ENCODE measurements around the gene FFAR4.

- TF ChIP-seq REST (IDR thresholded peaks at IDR 0.05; ENCODE audit: unreplicated experiment) (no peak), CREB1 (CRISPR knock-in tag; IDR thresholded peaks at IDR 0.05; ENCODE audit: low read depth) (no peak), CTCF (conservative IDR thresholded peaks at IDR 0.05; ENCODE audit: low read depth in 2 of 2) (no peak), POLR2AphosphoS5 (IDR thresholded peaks at IDR 0.05; ENCODE audit: low read depth) (no peak), ZNF114 (CRISPR knock-in tag; IDR thresholded peaks at IDR 0.05) (no peak)
Observed at GRCh38 chr10:93572606-93573005, 6.1 kb downstream of the FFAR4 start.
